T-cell (primary cell): ENCODE results near the gene LIPH. TPM values are rescaled to one million over a fixed set of nuclear protein-coding genes. Genes with fewer than 3 reads are reported as not detected.

Experiments
- ATAC-seq, 4 experiments: fragments of 200-7000 bp in 3 of 4; fragments of 150-1000 bp in 1 of 4; cut with Tn5 transposase; replicated peaks in 1 of 4; 1 replicate in 3 of 4; 2 replicates in 1 of 4; pipeline ENCODE4 v1.10.0; 2021; ENCODE audit warnings: moderate library complexity in 3 of 4, mild to moderate bottlenecking in 2 of 4, moderate number of reproducible peaks in 1 of 4
- CTCF ChIA-PET, 2 donors: fragments of 300-600 bp; sonication (Branson Sonifier 250); formaldehyde crosslinking; loops; one replicate each; lab custom pipeline; 2022; ENCODE audit warnings: antibody characterized with exemption in 2 of 2; lab: Charles Lee
- POLR2A ChIA-PET, 2 donors: fragments of 300-600 bp; sonication (Branson Sonifier 250); formaldehyde crosslinking; loops; one replicate each; lab custom pipeline; 2022; ENCODE audit warnings: antibody characterized with exemption in 2 of 2; lab: Charles Lee
- DNase-seq, 35 experiments: peaks; one replicate each; pipeline versions ENCODE4 v3.0.0 to v3.0.0-alpha.2; 2013 to 2023
- H3K27ac ChIP-seq: one replicate; pipeline ENCODE4 v1.5.1; 2013; ENCODE audit warnings: low read length
- H3K27me3 ChIP-seq, 2 experiments: replicated peaks in 1 of 2; 1 replicate in 1 of 2; 2 replicates in 1 of 2; pipeline versions ENCODE4 v1.6.1 to v1.7.0; 2013; ENCODE audit warnings: low read length in 1 of 2, mixed read lengths in 1 of 2; ENCODE audit not compliant: control insufficient read depth in 2 of 2, insufficient read depth in 2 of 2; ENCODE audit errors: extremely low read depth in 1 of 2
- H3K36me3 ChIP-seq, 2 donors: 1 replicate in 1 of 2; 2 replicates in 1 of 2; pipeline versions ENCODE4 v1.6.1 to v1.7.0; 2013; ENCODE audit warnings: low read length in 1 of 2; ENCODE audit not compliant: control insufficient read depth in 2 of 2, insufficient read depth in 1 of 2; ENCODE audit errors: extremely low read depth in 1 of 2
- H3K4me1 ChIP-seq, 2 experiments: 1 replicate in 1 of 2; 2 replicates in 1 of 2; pipeline versions ENCODE4 v1.6.1 to v1.7.0; 2013; ENCODE audit warnings: low read length in 2 of 2, mixed read lengths in 1 of 2; ENCODE audit not compliant: insufficient read depth in 2 of 2, control insufficient read depth in 1 of 2; ENCODE audit errors: extremely low read depth in 1 of 2
- H3K4me3 ChIP-seq, 2 donors: 1 replicate in 1 of 2; 2 replicates in 1 of 2; pipeline versions ENCODE4 v1.5.1 to v1.7.0; 2013; ENCODE audit warnings: mild to moderate bottlenecking in 2 of 2, low read length in 1 of 2, moderate library complexity in 1 of 2; ENCODE audit not compliant: control insufficient read depth in 1 of 2; ENCODE audit errors: extremely low read depth in 1 of 2
- H3K9me3 ChIP-seq: 2 replicates; pipeline ENCODE4 v1.7.0; 2013
- H3K27ac Mint-ChIP-seq, 2 donors: one replicate each; pipeline ENCODE4 v1.8.0; 2020 to 2021; ENCODE audit warnings: mild to moderate bottlenecking in 2 of 2, mixed read lengths in 2 of 2
- H3K27me3 Mint-ChIP-seq, 2 donors: one replicate each; pipeline ENCODE4 v1.8.0; 2021 to 2022; ENCODE audit warnings: mixed read lengths in 2 of 2
- H3K36me3 Mint-ChIP-seq: one replicate; pipeline ENCODE4 v1.8.0; 2021; ENCODE audit warnings: mixed read lengths
- H3K4me1 Mint-ChIP-seq, 3 donors: one replicate each; pipeline ENCODE4 v1.8.0; 2020 to 2022; ENCODE audit warnings: mixed read lengths in 3 of 3, mild to moderate bottlenecking in 1 of 3
- H3K4me3 Mint-ChIP-seq, 3 donors: one replicate each; pipeline ENCODE4 v1.8.0; 2020 to 2022; ENCODE audit warnings: mild to moderate bottlenecking in 3 of 3, mixed read lengths in 3 of 3, moderate library complexity in 3 of 3
- H3K9me3 Mint-ChIP-seq, 3 donors: one replicate each; pipeline ENCODE4 v1.8.0; 2020 to 2022; ENCODE audit warnings: mixed read lengths in 3 of 3
- WGBS: methylation state at CpG from one replicate; pipeline ENCODE4 v1.1.5; 2013; ENCODE audit warnings: missing lambda C conversion rate; ENCODE audit not compliant: insufficient coverage; 5-methylcytosine and 5-hydroxymethylcytosine counted together
- total RNA-seq, 35 experiments: library from RNA in 6 of 35; stranded (reverse) in 6 of 35; fragments of 120-200 nt in 1 of 35; gene quantifications; one replicate each; pipeline versions ENCODE4 v1.2.1 to v1.2.4 and lab custom pipeline; 2013 to 2026

Gene LIPH
- total RNA-seq, 5 donors from 2014 or later (not counting 1 experiment from before 2014, with no cell fraction given), result 0.63 TPM; not detected in 4

DNA sequence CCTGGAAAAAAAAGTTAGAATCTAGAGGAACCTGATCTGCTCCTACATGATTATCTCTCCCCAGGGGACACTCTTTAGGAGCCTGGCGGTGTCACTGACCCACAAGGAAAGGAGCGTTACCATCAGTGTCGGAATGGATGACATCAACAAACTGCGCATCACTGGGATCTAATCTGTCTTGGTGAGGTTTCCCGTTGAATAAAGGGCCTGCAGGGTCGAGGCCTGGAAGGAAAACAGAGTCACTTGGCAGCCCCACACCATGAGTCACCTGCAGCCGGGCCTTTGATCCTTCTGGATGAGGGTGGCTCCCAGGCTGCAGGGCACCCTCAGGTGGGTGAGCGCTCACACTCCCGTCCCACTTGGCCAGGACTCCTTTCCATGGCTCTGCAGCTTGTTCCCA is 25.0 kb downstream of the LIPH start:
- H3K36me3 Mint-ChIP-seq, result no peaks in the 10 kb centered on the region
- no peak overlapping the region for H3K4me3 Mint-ChIP-seq
- no peak overlapping the region for H3K27ac Mint-ChIP-seq
- Histone ChIP-seq H3K27me3 (peaks cover 0 to 17% of the 10 kb centered on the region in 2 experiments), H3K36me3 (no peaks in the 10 kb centered on the region), H3K4me3 (no peak overlapping the region), H3K4me1 (no peaks in the 10 kb centered on the region), H3K27ac (no peak overlapping the region), H3K9me3 (no peaks in the 10 kb centered on the region)
- DNase-seq (no peak), ATAC-seq (no peak)
- 89% methylated on average over 9 of the region's 9 CpGs for WGBS
- peaks cover 7 to 16% of the 10 kb centered on the region in 2 donors for H3K27me3 Mint-ChIP-seq
- H3K4me1 Mint-ChIP-seq, result no peaks in the 10 kb centered on the region
- H3K9me3 Mint-ChIP-seq, result no peaks in the 10 kb centered on the region
- POLR2A ChIA-PET, result no interaction called here
- CTCF ChIA-PET, result no interaction called here

- no peaks in the 10 kb centered on the region for H3K36me3 ChIP-seq
- Mint-ChIP-seq H3K4me1 (no peaks in the 10 kb centered on the region), H3K27me3 (peaks cover 11 to 16% of the 10 kb centered on the region in 2 donors), H3K9me3 (no peaks in the 10 kb centered on the region), H3K36me3 (no peaks in the 10 kb centered on the region), H3K4me3 (no peak overlapping the region), H3K27ac (no peak overlapping the region)
- DNase-seq, result no peak
- H3K27me3 ChIP-seq, result peaks cover under 1 to 19% of the 10 kb centered on the region in 2 experiments
- no CpG with 5 or more reads among the region's 2 CpGs for WGBS
- no peak for ATAC-seq
- no peak overlapping the region for H3K4me3 ChIP-seq
- H3K4me1 ChIP-seq, result no peaks in the 10 kb centered on the region
- H3K9me3 ChIP-seq, result no peaks in the 10 kb centered on the region
- H3K27ac ChIP-seq, result no peak overlapping the region
- POLR2A ChIA-PET, result no interaction called here
- CTCF ChIA-PET, result no interaction called here
Observed at GRCh38 chr3:185526349-185526951, 25.9 kb downstream of the LIPH start.

GRCh38 chr3:185521349-185522138 is 30.8 kb downstream of the LIPH start:
- DNase-seq (no peak), ATAC-seq (no peak)
- WGBS, result 88% methylated on average over 6 of the region's 7 CpGs
- Histone ChIP-seq H3K27me3 (peaks cover 2 to 15% of the 10 kb centered on the region in 2 experiments), H3K4me3 (no peak overlapping the region), H3K27ac (no peak overlapping the region), H3K4me1 (no peaks in the 10 kb centered on the region), H3K9me3 (no peaks in the 10 kb centered on the region), H3K36me3 (no peaks in the 10 kb centered on the region)
- CTCF ChIA-PET, result interaction anchor here in 1 of 2 donors (0.5 kb wide), 1 partner anchor 10 kb away, joined by 4 read pairs; no protein-coding TSS in a partner anchor
- no peak overlapping the region for H3K4me3 Mint-ChIP-seq
- no peaks in the 10 kb centered on the region for H3K9me3 Mint-ChIP-seq
- no peak overlapping the region for H3K27ac Mint-ChIP-seq
- POLR2A ChIA-PET, result no interaction called here
- H3K4me1 Mint-ChIP-seq, result no peaks in the 10 kb centered on the region
- H3K36me3 Mint-ChIP-seq, result no peaks in the 10 kb centered on the region
- H3K27me3 Mint-ChIP-seq, result peaks cover 26 to 32% of the 10 kb centered on the region in 2 donors

- H3K9me3 ChIP-seq, result no peaks in the 10 kb centered on the region
- no peak for ATAC-seq
- no peak overlapping the region for H3K4me3 ChIP-seq
- H3K27ac Mint-ChIP-seq, result no peak overlapping the region
- no peaks in the 10 kb centered on the region for H3K36me3 ChIP-seq
- no peaks in the 10 kb centered on the region for H3K4me1 Mint-ChIP-seq
- no peak overlapping the region for H3K27ac ChIP-seq
- H3K27me3 Mint-ChIP-seq, result peaks cover 17 to 25% of the 10 kb centered on the region in 2 donors
- CTCF ChIA-PET, result no interaction called here
- no peaks in the 10 kb centered on the region for H3K4me1 ChIP-seq
- no peak for DNase-seq
- WGBS, result 95% methylated on average over 2 of the region's 5 CpGs
- POLR2A ChIA-PET, result no interaction called here
- peaks cover 2 to 10% of the 10 kb centered on the region in 2 experiments for H3K27me3 ChIP-seq
- no peaks in the 10 kb centered on the region for H3K9me3 Mint-ChIP-seq
- H3K4me3 Mint-ChIP-seq, result no peak overlapping the region
- no peaks in the 10 kb centered on the region for H3K36me3 Mint-ChIP-seq
Observed at GRCh38 chr3:185519021-185519420, 33.4 kb downstream of the LIPH start.

GRCh38 chr3:185517387-185518130 is 34.8 kb downstream of the LIPH start:
- POLR2A ChIA-PET, result no interaction called here
- no peak for DNase-seq
- no peak overlapping the region for H3K27ac Mint-ChIP-seq
- Histone ChIP-seq H3K27ac (no peak overlapping the region), H3K4me1 (no peaks in the 10 kb centered on the region), H3K9me3 (no peaks in the 10 kb centered on the region), H3K4me3 (no peak overlapping the region), H3K27me3 (peaks cover 2 to 13% of the 10 kb centered on the region in 2 experiments), H3K36me3 (no peaks in the 10 kb centered on the region)
- CTCF ChIA-PET, result interaction anchor here in 1 of 2 donors (0.6 kb wide), 1 partner anchor 56 kb away, joined by 4 read pairs; no protein-coding TSS in a partner anchor
- WGBS, result no CpG with 5 or more reads among the region's 2 CpGs
- no peaks in the 10 kb centered on the region for H3K4me1 Mint-ChIP-seq
- H3K36me3 Mint-ChIP-seq, result no peaks in the 10 kb centered on the region
- H3K4me3 Mint-ChIP-seq, result no peak overlapping the region
- H3K27me3 Mint-ChIP-seq, result peaks cover 14 to 25% of the 10 kb centered on the region in 2 donors
- no peak for ATAC-seq
- no peaks in the 10 kb centered on the region for H3K9me3 Mint-ChIP-seq

GRCh38 chr3:185511711-185512110 is 40.7 kb downstream of the LIPH start:
- no peak for DNase-seq
- no peak overlapping the region for H3K27ac Mint-ChIP-seq
- no peak overlapping the region for H3K4me3 Mint-ChIP-seq
- H3K27me3 Mint-ChIP-seq, result peaks cover 0 to 2% of the 10 kb centered on the region in 2 donors
- ATAC-seq, result no peak
- CTCF ChIA-PET, result interaction anchor here in 1 of 2 donors (0.6 kb wide), 1 partner anchor 10 kb away, joined by 4 read pairs; no protein-coding TSS in a partner anchor
- POLR2A ChIA-PET, result interaction anchor here in 1 of 2 donors (0.6 kb wide), 1 partner anchor 23 kb away, joined by 3 read pairs; no protein-coding TSS in a partner anchor
- no peak overlapping the region for H3K4me3 ChIP-seq
- WGBS, result 80% methylated on average over 1 of the region's 4 CpGs
- H3K9me3 ChIP-seq, result no peaks in the 10 kb centered on the region
- peaks cover 0 to 13% of the 10 kb centered on the region in 2 experiments for H3K27me3 ChIP-seq
- H3K4me1 ChIP-seq, result no peaks in the 10 kb centered on the region
- no peaks in the 10 kb centered on the region for H3K36me3 Mint-ChIP-seq
- H3K9me3 Mint-ChIP-seq, result no peaks in the 10 kb centered on the region
- no peaks in the 10 kb centered on the region for H3K4me1 Mint-ChIP-seq
- H3K27ac ChIP-seq, result no peak overlapping the region
- no peaks in the 10 kb centered on the region for H3K36me3 ChIP-seq
